Measurements from ENCODE around the gene ARFGEF3. TPM values are rescaled to one million over a fixed set of nuclear protein-coding genes. Genes with fewer than 3 reads are reported as not detected.

ARFGEF3 gene
- total RNA-seq, 4 donors from 2014 or later, result 1.2 to 3.3 (median 2.2) TPM

DNA sequence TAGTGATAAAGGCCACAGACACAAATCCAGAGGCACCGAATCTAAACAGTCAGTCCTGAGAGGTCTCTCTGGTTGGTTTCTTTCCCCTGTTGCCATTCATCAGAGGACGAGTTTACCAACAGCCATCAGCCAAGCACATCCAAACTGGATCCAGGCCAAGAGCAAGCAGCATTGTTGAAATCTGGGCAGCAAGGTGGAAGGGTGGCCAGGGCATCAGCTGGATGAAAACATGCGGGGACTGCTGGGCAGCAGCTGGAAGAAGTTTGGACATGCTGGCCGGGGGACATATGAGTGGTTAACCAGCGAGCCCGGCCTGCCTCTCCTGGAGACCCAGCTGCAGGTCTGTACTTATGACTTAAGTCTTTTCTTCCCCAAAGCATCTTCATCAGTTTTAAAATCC lies 216.1 kb downstream of the ARFGEF3 start, which contains the start of gene SMIM28:
TSS of gene SMIM28 (plus strand) at position 62 of the 400 bp plus-strand sequence. CDS start at position 230, 168 bp downstream.
- no peaks in the 10 kb centered on the region for H3K4me1 ChIP-seq
- H3K27ac ChIP-seq (replicated peaks in 1 of 4), result no peak within 1 kb of the TSS
- no peak within 1 kb of the TSS for H3K4me3 ChIP-seq
- H3K36me3 ChIP-seq, result no peaks in the 10 kb centered on the region
- 89% methylated on average over 6 of the region's 6 CpGs for WGBS
- H3K27me3 ChIP-seq, result no peaks in the 10 kb centered on the region
- DNase-seq (ENCODE audit: extremely low spot score), result no peak
- H3K9me3 ChIP-seq, result no peaks in the 10 kb centered on the region
- TF ChIP-seq CTCF (IDR thresholded peaks at IDR 0.05), result no peak
- TF ChIP-seq POLR2AphosphoS5 (IDR thresholded peaks at IDR 0.05), result no peak
- TF ChIP-seq POLR2A (IDR thresholded peaks at IDR 0.05; ENCODE audit: low read depth), result no peak
- TF ChIP-seq EP300 (IDR thresholded peaks at IDR 0.05), result no peak
- intact Hi-C loops (cut with DNase I), result no loop called here

DNA sequence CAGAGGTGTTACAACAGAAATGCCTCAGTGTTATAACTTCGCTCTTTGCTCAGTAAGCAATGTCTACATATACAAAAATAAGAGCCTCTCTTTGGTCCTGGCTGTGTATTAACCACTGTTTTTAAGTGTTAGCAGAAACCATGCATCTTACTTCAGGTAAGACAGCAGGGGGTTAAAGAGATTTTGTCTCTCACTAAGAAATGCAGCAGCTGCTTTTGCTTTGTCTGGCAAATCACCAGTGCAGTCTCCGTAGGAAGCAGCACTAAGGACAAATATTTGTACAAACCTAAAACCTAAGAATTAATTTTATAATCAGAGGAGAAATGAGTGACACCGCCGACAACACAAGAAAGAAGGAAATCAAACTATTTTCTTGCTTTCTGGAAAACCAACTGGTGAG lies 216.7 kb downstream of the ARFGEF3 start:
- no peaks in the 10 kb centered on the region for H3K36me3 ChIP-seq
- no peaks in the 10 kb centered on the region for H3K4me1 ChIP-seq
- no peak for DNase-seq (ENCODE audit: extremely low spot score)
- H3K27me3 ChIP-seq, result no peaks in the 10 kb centered on the region
- intact Hi-C loops (cut with DNase I), result no loop called here
- H3K4me3 ChIP-seq, result no peak overlapping the region
- H3K27ac ChIP-seq (replicated peaks in 1 of 4), result no peak overlapping the region
- H3K9me3 ChIP-seq, result no peaks in the 10 kb centered on the region
- WGBS, result 74% methylated on average over 4 of the region's 4 CpGs
- TF ChIP-seq EP300 (IDR thresholded peaks at IDR 0.05), result no peak
- TF ChIP-seq CTCF (IDR thresholded peaks at IDR 0.05), result no peak
- TF ChIP-seq POLR2A (IDR thresholded peaks at IDR 0.05; ENCODE audit: low read depth), result no peak
- no peak for TF ChIP-seq POLR2AphosphoS5 (IDR thresholded peaks at IDR 0.05)

DNA sequence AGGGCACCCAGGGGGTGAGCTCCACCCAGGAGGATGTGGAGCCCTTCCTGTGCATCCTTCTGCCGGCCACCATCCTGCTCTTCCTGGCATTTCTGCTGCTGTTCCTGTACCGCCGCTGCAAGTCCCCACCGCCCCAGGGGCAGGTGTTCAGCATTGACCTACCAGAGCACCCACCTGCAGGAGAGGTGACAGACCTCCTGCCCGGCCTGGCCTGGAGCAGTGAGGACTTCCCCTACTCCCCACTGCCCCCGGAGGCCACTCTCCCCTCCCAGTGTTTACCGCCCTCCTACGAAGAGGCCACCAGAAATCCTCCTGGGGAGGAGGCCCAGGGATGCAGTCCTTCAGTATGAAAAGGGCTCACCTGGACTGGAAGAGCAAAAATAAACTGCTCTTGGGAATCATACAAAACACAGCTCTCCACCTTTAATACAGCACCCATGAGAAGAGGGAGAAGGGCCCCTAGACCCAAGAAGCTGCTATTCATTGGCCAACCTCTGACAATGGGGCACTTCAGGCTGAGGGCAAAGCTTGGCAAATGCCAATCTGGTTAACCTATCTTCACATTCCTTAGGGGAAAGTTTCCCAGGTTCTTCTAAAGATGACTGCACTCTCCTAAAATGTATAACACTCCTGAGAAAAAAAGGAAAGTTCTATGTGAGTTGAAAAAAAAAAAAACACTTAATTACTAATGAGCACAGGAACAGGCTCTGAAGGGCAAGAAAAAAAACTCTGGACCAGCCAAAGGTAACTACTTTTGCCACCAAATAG lies 220.9 kb downstream of the ARFGEF3 start:
- Histone ChIP-seq H3K36me3 (no peaks in the 10 kb centered on the region), H3K4me1 (no peaks in the 10 kb centered on the region), H3K27ac (replicated peaks in 1 of 4) (no peak overlapping the region), H3K9me3 (no peaks in the 10 kb centered on the region), H3K27me3 (peaks cover 0 to 8% (median 0%) of the 10 kb centered on the region in 4 donors), H3K4me3 (no peak overlapping the region)
- WGBS, result 85% methylated on average over 2 of the region's 8 CpGs
- peak; percentile 75 for DNase-seq (ENCODE audit: extremely low spot score)
- no peak for TF ChIP-seq EP300 (IDR thresholded peaks at IDR 0.05)
- TF ChIP-seq POLR2A (IDR thresholded peaks at IDR 0.05; ENCODE audit: low read depth), result no peak
- no peak for TF ChIP-seq CTCF (IDR thresholded peaks at IDR 0.05)
- no peak for TF ChIP-seq POLR2AphosphoS5 (IDR thresholded peaks at IDR 0.05)
- intact Hi-C loops (cut with DNase I), result no loop called here

GRCh38 chr6:138383776-138384175 lies 222.0 kb downstream of the ARFGEF3 start:
- Histone ChIP-seq H3K9me3 (no peaks in the 10 kb centered on the region), H3K27me3 (peaks cover 0 to 8% (median 0%) of the 10 kb centered on the region in 4 donors), H3K27ac (replicated peaks in 1 of 4) (no peak overlapping the region), H3K4me1 (no peaks in the 10 kb centered on the region), H3K36me3 (no peaks in the 10 kb centered on the region), H3K4me3 (no peak overlapping the region)
- WGBS, result 82% methylated on average over 3 of the region's 3 CpGs
- TF ChIP-seq POLR2A (IDR thresholded peaks at IDR 0.05; ENCODE audit: low read depth), result no peak
- TF ChIP-seq EP300 (IDR thresholded peaks at IDR 0.05), result no peak
- no peak for TF ChIP-seq POLR2AphosphoS5 (IDR thresholded peaks at IDR 0.05)
- no peak for TF ChIP-seq CTCF (IDR thresholded peaks at IDR 0.05)
- intact Hi-C loops (cut with DNase I), result no loop called here
- peak; percentile 39 for DNase-seq (ENCODE audit: extremely low spot score)
